Hepatocyte (in vitro differentiated cells): ENCODE data around the gene UNC13D. TPM values are rescaled to one million over a fixed set of nuclear protein-coding genes. Genes with fewer than 3 reads are reported as not detected.

Source experiments
- DNase-seq: peaks from one replicate; pipeline ENCODE4 v3.0.0-alpha.2; 2016; ENCODE audit warnings: low spot score
- H2AFZ ChIP-seq: fragments of 200-600 bp; sonication (generic); 2 replicates; pipeline ENCODE4 v1.6.0; 2016; ENCODE audit warnings: antibody characterized with exemption, mild to moderate bottlenecking
- H3K27ac ChIP-seq: fragments of 200-600 bp; sonication (generic); 2 replicates; pipeline ENCODE4 v1.5.1; 2016; ENCODE audit warnings: mild to moderate bottlenecking
- H3K27me3 ChIP-seq: fragments of 200-600 bp; sonication (generic); 2 replicates; pipeline ENCODE4 v1.6.1; 2016
- H3K36me3 ChIP-seq: fragments of 200-600 bp; sonication (generic); replicated peaks from 2 replicates; pipeline ENCODE4 v1.5.1; 2016; ENCODE audit warnings: low read depth; ENCODE audit not compliant: insufficient read depth
- H3K4me1 ChIP-seq: fragments of 200-600 bp; sonication (generic); 2 replicates; pipeline ENCODE4 v1.5.1; 2016; ENCODE audit warnings: mild to moderate bottlenecking, moderate library complexity; ENCODE audit not compliant: insufficient read depth
- H3K4me2 ChIP-seq: fragments of 200-600 bp; sonication (generic); 2 replicates; pipeline ENCODE4 v1.6.0; 2016
- H3K4me3 ChIP-seq: fragments of 200-600 bp; sonication (generic); 2 replicates; pipeline ENCODE4 v1.5.1; 2016; ENCODE audit warnings: mild to moderate bottlenecking
- H3K79me2 ChIP-seq: fragments of 200-600 bp; sonication (generic); 2 replicates; pipeline ENCODE4 v1.6.0; 2017; ENCODE audit warnings: mild to moderate bottlenecking
- H3K9me2 ChIP-seq: fragments of 200-600 bp; sonication (generic); replicated peaks from 2 replicates; pipeline ENCODE4 v1.6.0; 2017; ENCODE audit warnings: mild to moderate bottlenecking; ENCODE audit not compliant: insufficient read depth
- H3K9me3 ChIP-seq: fragments of 200-600 bp; sonication (generic); 2 replicates; pipeline ENCODE4 v1.5.1; 2016; ENCODE audit warnings: low read depth, mild to moderate bottlenecking
- H4K20me1 ChIP-seq: fragments of 200-600 bp; sonication (generic); 2 replicates; pipeline ENCODE4 v1.6.0; 2016; ENCODE audit warnings: mild to moderate bottlenecking; ENCODE audit not compliant: insufficient read depth, poor library complexity, severe bottlenecking
- EZH2 ChIP-seq: fragments of 200-600 bp; sonication (generic); IDR thresholded peaks from 2 replicates; pipeline ENCODE4 v1.6.1; 2016; ENCODE audit warnings: antibody characterized with exemption, mild to moderate bottlenecking, borderline replicate concordance
- EZH2phosphoT487 ChIP-seq: fragments of 200-600 bp; sonication (generic); IDR thresholded peaks from one replicate; pipeline ENCODE4 v1.6.1; 2018; ENCODE audit warnings: antibody characterized with exemption, mild to moderate bottlenecking, low read depth, moderate library complexity; ENCODE audit not compliant: unreplicated experiment, severe bottlenecking
- WGBS: methylation state at CpG from one replicate; pipeline ENCODE4 v1.1.6; 2016; ENCODE audit warnings: low lambda C conversion rate; ENCODE audit errors: missing lambda C conversion rate; 5-methylcytosine and 5-hydroxymethylcytosine counted together
- polyA plus RNA-seq: library from polyadenylated mRNA; unstranded; fragments of >200 nt; fragmentation: Nextera tagmentation; extraction: Ambion mirVana; gene quantifications from 2 replicates; pipeline ENCODE4 v1.2.1, GENCODE V29; 2016
- total RNA-seq: library from RNA; depleted of rRNA; stranded (reverse); fragments of >200 nt; gene quantifications from 2 replicates; pipeline ENCODE4 v1.2.3, GENCODE V29; 2014
- TF ChIP-seq, protein P1 (sequence below): fragments of 200-600 bp; sonication (generic); IDR thresholded peaks from 2 replicates; pipeline ENCODE4 v1.5.1; 2016; ENCODE audit warnings: antibody characterized with exemption, mild to moderate bottlenecking; ENCODE audit not compliant: poor library complexity

UNC13D gene
- total and polyA plus RNA-seq, 2 experiments from 2014 or later = 2.2 to 8.8 TPM

DNA sequence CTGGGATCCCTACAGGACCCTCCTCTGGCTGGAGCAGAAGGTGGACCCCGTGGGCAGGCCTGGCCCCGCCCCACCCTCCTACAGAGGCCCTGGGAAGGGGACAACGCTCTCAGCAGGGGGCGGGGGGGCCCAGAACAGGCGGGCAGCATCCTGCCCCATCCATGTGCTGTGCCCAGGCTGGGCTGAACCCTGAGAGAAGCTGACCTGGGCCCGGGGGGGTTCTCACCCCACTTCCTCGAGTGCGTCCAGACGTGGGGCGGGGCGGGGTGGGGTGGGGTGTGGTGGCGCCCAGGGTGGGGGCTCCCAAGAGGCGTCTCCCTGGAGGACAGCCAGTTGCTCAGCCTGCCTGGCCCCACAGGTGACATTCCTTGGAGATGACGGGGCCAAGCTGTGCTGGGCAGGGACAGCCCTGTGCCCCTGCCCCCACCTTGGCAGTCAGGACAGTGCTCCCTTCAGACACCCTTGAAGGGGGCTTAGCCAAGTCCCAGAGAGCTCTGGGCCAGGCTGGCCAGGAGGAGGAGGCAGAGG is 390 bp upstream of the UNC13D start:
- no peak overlapping the region for H3K4me3 ChIP-seq
- H3K27ac ChIP-seq = peak overlapping the region; percentile 90
- 68% methylated on average over 13 of the region's 14 CpGs for WGBS
- H3K27me3 ChIP-seq = no peaks in the 10 kb centered on the region
- no peaks in the 10 kb centered on the region for H3K9me3 ChIP-seq
- TF ChIP-seq, protein P1, sequence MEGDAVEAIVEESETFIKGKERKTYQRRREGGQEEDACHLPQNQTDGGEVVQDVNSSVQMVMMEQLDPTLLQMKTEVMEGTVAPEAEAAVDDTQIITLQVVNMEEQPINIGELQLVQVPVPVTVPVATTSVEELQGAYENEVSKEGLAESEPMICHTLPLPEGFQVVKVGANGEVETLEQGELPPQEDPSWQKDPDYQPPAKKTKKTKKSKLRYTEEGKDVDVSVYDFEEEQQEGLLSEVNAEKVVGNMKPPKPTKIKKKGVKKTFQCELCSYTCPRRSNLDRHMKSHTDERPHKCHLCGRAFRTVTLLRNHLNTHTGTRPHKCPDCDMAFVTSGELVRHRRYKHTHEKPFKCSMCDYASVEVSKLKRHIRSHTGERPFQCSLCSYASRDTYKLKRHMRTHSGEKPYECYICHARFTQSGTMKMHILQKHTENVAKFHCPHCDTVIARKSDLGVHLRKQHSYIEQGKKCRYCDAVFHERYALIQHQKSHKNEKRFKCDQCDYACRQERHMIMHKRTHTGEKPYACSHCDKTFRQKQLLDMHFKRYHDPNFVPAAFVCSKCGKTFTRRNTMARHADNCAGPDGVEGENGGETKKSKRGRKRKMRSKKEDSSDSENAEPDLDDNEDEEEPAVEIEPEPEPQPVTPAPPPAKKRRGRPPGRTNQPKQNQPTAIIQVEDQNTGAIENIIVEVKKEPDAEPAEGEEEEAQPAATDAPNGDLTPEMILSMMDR = no peak
- TF ChIP-seq EZH2 (no peak), EZH2phosphoT487 (no peak)
- peaks cover 22% of the 10 kb centered on the region for H3K4me1 ChIP-seq
- no peaks in the 10 kb centered on the region for H3K36me3 ChIP-seq
- peak overlapping the region; percentile 41 for H3K4me2 ChIP-seq
- no peaks in the 10 kb centered on the region for H4K20me1 ChIP-seq
- no peak overlapping the region for H2AFZ ChIP-seq
- no peaks in the 10 kb centered on the region for H3K9me2 ChIP-seq
- peak; percentile 78 for DNase-seq
- H3K79me2 ChIP-seq = no peaks in the 10 kb centered on the region

DNA sequence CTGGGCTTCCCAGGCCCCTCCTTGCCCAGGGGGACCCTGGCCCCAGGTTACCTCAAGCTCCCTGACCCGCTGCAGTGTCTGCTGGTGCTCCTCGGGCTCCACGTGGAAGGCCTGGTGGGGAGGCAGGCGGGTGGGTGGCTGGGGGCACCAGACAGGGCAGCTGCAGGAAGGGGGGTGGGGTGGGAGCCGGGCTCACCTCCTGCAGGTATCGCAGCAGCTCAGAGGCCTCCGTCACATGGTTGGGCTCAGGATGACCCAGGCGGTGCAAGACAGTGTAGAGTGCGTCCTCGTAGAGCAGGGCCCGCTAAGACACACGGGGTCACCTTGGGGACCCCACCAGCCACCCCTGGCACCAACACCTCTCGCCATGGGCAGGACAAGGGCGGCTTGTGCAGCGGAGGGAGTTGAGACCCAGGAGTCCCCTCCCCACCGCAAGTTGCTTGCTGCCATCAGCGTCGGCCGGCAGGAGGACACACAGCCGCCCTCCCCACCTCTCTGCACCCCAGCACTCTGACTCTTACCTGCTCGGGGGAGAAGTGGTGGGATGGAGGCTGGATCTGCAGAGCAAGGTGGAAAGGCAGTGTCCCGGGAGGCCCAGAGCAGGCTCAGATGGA is 1.1 kb downstream of the UNC13D start:
- Histone ChIP-seq H3K36me3 (no peaks in the 10 kb centered on the region), H3K4me1 (peaks cover 22% of the 10 kb centered on the region), H3K27me3 (no peaks in the 10 kb centered on the region), H2AFZ (no peak overlapping the region), H3K9me3 (no peaks in the 10 kb centered on the region), H3K79me2 (no peaks in the 10 kb centered on the region), H3K4me2 (no peak overlapping the region), H3K9me2 (no peaks in the 10 kb centered on the region), H3K4me3 (no peak overlapping the region), H4K20me1 (no peaks in the 10 kb centered on the region), H3K27ac (no peak overlapping the region)
- DNase-seq = no peak
- TF ChIP-seq EZH2 (no peak), EZH2phosphoT487 (no peak)
- TF ChIP-seq, protein P1 = no peak
- WGBS = 89% methylated on average over 20 of the region's 22 CpGs

DNA sequence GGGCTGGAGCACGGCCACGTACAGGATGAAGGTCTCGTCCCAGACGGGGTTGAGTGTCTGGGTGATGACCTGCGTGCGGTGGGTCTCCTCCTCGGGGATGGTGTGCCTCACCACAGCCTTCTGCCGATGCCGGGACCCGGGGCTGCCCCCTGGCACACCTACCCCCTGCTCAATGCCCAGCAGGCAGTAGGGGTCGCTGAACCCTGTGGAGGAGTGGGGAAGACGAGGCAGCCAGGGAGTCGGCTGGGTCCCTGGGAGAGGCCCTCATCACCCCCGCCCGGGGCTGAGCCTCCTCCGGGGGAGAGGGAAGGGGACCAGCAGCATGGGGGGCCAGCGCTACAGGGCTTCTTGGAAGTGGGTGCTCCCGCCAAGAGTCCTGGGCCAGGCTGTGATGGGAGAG is 1.8 kb downstream of the UNC13D start:
- H3K79me2 ChIP-seq = no peaks in the 10 kb centered on the region
- DNase-seq = no peak
- WGBS = 89% methylated on average over 16 of the region's 18 CpGs
- H4K20me1 ChIP-seq = no peaks in the 10 kb centered on the region
- no peaks in the 10 kb centered on the region for H3K27me3 ChIP-seq
- no peak overlapping the region for H3K4me3 ChIP-seq
- H2AFZ ChIP-seq = no peak overlapping the region
- H3K9me2 ChIP-seq = no peaks in the 10 kb centered on the region
- peaks cover 22% of the 10 kb centered on the region for H3K4me1 ChIP-seq
- H3K27ac ChIP-seq = no peak overlapping the region
- no peaks in the 10 kb centered on the region for H3K9me3 ChIP-seq
- no peak overlapping the region for H3K4me2 ChIP-seq
- no peaks in the 10 kb centered on the region for H3K36me3 ChIP-seq
- TF ChIP-seq, protein P1 = no peak
- TF ChIP-seq EZH2 (no peak), EZH2phosphoT487 (no peak)
